ENCODE measurements around the gene TREML4.
"Not testable (repeated sequence)": the region's sequence is repeated elsewhere in the genome, so short reads cannot be mapped to it uniquely, and the experiment has no call there.

TREML4 gene

DNA sequence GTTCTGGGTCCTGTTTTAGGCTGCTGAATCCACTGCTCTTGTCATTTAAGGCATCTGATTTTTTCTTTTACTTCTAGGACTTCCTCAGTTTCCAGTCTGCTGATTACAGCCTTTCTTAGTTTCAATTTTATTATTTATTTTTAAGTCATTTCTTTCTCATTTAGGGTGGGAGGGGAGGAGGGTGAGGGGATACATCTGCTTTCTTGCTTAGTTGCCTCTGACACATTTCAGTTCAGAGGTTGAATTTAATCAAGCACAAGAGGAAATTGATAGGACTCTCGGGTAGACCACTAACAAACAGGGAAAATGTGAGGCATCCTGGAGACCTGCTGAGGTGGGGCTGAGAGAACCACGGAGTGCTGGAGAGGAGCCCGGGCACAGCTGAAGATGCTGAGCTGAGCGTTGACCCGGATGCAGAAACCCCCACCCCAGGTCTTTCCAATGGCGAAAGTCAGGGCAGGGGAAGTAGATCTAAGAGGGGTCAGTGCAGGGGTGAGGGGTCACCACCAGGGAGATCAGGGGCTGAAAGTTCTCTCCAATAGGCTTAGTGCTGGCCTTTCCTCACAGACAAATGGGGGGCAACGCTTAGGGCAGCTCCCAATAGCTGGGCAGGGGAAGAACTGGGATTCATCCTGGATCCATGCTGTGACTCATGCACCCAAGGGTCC lies 19.6 kb upstream of the TREML4 start:
- DNase-seq (ENCODE audit: low read depth), result no peak

DNA sequence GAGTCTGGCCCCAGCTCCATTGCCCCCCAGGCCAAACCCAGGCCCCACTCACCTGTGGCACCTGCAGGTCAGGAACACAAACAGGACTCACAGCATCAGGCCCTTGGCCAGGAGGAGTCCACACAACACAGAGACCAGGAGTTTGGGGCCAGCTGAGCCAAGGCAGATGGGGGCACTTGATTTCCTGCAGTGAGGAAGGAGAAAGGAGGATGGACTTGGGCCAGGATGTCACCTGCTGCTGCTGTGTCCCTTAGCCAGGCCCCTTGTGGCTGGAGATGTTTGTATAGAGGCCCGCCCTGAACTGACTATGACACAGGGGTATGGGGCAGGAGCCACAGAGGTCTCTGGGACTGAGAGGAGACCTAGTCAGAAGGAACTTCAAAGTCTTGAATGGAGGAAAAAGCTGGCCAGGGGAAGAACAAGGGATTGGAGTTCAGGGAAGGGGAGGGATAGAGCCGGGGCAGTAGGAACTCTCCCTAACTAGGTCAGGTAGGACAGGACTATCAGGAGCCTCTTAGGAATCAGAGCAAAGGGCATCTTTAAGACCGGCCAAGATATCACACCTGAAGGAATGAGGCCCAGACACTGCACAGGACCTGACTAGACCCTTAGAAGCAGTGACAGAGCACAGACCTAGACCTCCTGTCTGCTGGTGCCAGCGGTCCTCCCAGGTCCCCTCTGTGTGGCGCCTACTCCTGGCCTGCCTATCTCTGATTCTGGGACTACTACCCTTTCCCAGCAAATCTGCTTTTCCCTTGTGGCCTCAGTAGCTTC lies 18.4 kb upstream of the TREML4 start:
- DNase-seq (ENCODE audit: low read depth), result no peak

DNA sequence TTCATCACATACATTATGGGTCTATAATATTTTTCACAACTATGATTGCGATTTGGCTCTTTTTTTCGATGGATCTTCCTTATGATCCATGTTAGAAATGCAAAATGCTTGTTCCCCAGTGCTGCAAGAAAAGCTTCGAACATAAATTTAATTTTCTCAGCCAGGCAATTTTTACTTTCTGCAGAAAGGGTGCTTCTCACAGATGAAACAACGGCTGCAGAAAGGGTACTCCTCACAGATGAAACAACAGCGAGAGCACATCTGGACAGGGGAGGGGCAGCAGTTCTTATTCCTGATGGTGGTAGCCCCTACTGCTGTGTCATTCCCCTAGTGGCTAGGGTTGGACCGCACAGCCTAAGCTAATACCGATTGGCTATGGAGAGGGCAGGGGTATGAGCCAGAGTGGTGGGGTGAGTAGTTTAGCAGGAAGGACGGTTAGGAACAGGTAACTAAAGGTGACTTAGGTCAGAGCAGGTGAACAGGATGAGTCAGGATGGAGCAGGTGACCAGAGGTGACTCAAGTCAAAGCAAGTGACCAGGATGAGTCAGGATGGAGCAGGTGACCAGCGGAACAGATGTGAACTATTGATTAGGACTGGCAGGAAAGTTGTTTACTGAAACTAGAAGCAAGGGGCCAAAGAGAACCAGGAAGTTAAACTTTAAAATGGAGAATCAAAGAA lies 13.4 kb upstream of the TREML4 start:
- DNase-seq (ENCODE audit: low read depth), result no peak

DNA sequence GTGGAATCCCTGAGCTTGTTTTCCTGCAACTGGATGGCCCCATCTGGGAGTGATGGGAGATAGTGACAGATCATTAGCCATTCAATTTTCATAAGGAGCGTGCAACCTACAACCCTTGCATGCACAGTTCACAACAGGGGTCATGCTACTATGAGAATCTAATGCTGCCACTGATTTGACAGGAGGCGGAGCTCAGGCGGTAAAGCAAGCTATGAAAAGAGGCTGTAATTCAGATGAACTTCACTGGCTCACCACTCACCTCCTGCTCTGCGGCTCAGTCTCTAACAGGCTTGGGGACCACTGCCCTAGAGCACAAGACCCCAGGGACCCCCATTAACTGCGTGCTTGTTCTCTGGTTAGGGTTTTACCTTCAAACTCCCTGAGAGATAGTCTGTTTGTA lies 12.4 kb upstream of the TREML4 start:
- DNase-seq (ENCODE audit: low read depth), result no peak

DNA sequence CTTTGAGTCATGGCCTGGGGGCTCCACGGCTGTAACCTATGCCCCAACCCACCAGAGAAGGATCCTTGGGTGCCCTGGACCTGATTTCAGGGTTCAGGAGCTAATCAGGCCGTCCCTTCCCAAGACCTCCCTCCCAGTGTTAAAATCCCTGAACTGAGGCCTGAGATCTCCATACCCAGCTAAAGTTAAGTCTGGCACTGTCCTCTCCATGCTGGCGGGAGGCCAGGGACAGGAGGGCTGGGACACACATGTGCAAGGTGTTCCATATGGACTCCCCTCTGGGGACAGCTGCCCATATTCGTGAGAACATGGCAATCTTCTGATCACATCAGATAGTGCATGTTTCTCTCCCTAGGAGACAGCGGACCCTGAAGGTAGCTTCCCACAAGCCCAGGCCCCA lies 11.5 kb upstream of the TREML4 start:
- no peak for DNase-seq (ENCODE audit: low read depth)

DNA sequence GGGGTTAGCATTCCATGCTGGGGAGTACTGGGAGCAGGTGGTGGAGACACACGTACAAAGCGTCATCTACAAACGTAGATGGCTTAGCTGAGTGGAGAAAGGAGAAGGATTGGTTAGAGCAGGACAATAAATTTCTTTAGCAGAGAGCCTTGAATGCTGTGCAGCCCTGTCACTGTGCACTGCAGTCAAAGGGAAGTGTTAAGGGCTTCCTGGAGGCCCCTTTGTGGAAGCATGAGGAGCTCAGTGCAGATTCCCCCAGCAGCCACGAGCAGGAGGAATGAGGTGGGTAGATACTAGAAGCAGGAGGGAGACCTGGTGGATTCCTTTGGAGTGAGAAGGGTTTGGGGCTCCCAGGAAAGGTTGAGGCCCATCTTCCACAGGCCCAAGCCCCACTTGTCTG lies 6.1 kb upstream of the TREML4 start:
- DNase-seq (ENCODE audit: low read depth), result no peak

DNA sequence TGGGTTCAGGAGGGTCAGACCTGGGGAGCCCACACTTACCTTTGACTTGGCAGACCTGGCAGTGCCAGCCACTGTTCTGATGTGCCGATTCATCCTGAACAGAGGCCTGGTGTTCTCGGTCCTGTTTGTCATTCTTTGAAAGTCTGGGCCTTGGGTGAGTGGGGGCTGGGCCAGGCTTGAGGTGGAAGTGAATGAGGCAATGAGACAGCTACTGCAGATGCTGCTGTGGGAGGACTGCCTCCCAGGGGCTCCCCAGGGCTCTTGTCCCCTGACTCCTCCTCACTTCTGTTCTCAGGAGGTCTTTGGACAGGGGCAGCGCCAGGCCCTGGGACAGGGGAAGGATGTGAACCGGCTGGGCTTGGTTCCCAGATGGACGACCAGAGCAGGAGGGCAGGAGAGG lies 5.6 kb upstream of the TREML4 start:
- no peak for DNase-seq (ENCODE audit: low read depth)

DNA sequence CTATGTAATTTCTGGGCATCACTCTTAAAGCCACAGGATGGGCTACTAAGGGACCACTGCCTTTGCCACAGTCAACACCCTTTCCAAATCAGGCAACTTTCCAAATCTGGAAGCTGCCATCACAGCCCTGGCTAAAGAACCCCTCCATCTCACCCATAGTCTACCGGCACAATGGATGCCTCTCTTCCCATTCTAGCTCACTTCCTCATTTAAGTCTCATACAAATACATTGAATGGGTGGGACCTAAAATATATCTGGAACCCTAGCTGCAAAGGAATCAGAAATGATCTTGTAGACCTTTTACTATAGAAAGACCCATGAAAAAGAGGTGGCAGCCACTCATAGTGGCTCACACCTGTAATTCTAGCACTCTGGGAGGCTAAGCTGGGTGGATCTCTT lies 3.3 kb upstream of the TREML4 start:
- no peak for DNase-seq (ENCODE audit: low read depth)

DNA sequence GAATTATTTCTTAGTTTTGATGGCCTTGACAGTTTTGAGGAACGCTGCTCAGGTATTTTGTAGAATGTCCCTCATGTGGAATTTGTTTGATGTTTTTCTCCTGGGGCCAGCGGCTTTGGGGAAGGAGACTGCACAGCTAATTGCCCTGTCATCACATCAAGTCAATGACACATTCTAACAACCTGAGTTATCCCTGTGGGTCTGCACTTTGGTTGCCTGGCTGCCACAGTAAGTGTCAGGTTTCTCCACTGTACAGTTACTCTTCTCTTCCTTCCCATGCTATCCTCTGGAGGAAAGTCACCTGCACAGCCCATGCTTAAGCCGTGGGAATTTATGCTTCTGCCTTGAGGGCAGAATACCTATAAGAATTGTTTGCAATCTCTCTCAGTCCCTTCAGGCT lies 1.4 kb upstream of the TREML4 start:
- DNase-seq (ENCODE audit: low read depth), result no peak

DNA sequence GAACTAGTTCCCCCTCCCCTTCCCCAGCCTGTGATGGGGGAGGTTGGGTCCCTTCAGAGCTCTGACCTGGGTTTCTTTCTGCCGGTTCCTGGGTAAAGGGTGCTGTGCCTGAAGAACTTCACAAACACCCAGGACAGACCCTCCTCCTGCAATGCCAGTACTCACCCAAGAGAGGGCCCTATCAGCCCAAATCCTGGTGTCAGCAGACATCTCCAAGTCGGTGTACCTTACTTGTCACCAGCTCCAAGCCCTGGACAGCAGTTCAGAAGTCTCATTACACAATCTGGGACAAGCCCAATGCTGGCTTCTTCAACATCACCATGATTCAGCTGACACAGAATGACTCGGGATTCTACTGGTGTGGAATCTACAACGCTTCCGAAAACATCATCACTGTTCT lies 467 bp downstream of the TREML4 start:
- no peak for DNase-seq (ENCODE audit: low read depth)

DNA sequence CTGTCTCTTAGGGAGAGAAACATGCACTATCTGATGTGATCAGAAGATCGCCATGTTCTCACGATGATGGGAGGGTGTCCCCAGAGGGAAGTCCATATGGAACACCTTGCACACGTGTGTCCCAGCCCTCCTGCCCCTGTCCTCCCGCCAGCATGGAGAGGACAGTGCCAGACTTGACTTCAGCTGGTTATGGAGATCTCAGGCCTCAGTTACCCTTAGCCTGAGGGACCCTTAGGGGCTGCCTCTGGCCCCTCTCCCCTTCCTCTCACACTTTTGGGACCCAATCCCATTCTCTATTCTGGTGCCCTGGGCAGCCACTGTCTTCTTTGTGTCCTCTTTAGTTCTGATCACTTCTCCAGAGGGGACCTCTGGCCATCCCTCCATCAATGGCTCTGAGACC lies 1.6 kb downstream of the TREML4 start:
- DNase-seq (ENCODE audit: low read depth), result no peak

DNA sequence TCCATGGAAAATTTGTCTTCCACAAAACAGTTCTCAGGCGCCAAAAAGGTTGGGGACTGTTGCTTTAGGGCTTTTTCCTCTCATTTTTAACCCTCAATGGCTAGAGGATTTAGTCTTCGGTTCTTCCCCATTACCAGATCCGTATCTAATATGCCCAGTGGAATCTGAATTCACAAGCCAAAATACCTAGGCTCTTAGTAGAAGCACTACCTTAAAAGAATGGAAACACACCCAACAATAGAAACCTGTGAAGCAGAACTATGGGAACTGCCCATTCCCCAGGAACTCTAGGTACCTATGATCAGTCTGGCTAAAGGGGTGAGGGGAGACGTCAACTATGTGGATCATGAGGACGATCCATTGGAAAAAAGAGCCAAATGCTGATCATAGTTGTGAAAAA lies 3.1 kb downstream of the TREML4 start:
- no peak for DNase-seq (ENCODE audit: low read depth)

DNA sequence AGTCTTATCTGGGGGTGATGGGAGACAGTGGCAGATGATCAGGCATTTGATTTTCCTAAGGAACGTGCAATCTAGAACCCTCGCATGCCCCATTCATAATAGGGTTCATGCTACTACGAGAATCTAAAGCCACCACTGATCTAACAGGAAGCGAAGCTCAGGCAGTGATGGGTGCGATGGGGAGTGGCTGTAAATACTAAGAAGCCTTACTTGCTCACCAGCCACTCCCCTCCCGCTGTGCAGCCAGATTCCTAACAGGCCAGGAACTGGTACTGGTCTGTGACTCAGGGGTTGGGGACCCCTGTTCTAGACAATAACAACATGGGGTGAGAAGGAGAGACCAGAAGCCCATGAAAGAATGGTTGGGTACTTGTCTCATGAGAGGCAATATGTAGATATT lies 4.5 kb downstream of the TREML4 start:
- no peak for DNase-seq (ENCODE audit: low read depth)

DNA sequence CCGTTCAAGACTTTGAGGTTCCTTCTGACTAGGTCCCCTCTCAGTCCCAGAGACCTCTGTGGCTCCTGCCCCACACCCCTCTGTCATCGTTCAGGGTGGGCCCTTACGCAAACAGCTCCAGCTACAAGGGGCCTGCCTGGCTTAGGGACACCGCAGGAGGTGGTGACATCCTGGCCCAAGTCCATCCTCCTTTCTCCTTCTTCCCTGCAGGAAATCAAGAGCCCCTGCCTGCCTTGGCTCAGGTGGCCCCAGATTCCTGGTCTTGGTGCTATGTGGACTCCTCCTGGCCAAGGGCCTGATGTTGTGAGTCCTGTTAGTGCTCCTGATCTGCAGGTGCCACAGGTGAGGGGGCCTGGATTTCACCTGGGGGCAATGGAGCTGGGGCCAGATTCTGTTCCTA lies 8.1 kb downstream of the TREML4 start:
- DNase-seq (ENCODE audit: low read depth), result no peak

DNA sequence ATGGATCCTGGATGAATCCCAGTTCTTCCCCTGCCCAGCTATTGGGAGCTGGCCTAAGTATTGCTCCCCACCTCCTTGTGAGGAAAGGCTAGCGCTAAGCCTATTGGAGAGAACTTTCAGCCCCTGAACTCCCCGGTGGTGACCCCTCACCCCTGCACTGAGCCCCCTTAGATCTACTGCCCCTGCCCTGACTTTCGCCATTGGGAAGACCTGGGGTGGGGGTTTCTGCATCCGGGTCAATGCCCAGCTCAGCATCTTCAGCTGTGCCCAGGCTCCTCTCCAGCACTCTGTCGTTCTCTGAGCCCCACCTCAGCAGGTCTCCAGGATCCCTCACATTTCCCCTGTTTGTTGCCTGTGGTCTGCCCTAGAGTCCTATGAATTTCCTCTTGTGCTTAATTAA lies 9.0 kb downstream of the TREML4 start:
- DNase-seq (ENCODE audit: low read depth), result no peak

DNA sequence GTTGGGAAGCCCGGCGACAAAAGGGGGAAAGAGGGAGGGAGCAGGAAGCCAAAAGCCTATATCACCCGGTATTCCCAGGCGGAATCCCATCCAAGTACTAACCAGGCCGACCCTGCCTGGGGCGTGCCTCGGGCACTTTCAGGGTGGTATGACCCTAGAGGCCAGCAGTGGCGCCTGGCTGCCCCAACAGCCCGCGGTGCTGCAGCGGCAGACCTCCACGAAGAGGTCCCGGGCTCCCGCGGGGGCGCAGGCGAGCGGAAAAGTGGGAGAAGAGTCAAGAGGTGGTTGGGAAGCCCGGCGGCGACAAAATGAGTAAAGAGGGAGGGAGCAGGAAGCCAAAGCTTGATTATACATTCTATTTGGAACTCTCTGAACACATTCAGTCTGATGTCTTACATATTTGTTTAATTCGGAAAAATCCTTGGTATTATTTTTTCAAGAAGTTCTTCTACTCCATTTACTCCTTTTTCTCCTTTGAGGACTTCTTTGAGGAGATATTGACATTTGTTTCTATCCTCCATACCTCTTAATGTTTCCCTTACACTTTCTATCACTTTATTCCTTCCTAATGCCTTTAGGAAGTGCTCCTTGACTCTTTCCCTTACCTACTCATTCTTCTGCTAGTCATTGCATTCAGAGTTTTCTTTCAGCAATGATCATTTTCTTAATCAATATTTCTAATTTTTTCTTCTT lies 11.5 kb downstream of the TREML4 start:
- DNase-seq (ENCODE audit: low read depth), result no peak

DNA sequence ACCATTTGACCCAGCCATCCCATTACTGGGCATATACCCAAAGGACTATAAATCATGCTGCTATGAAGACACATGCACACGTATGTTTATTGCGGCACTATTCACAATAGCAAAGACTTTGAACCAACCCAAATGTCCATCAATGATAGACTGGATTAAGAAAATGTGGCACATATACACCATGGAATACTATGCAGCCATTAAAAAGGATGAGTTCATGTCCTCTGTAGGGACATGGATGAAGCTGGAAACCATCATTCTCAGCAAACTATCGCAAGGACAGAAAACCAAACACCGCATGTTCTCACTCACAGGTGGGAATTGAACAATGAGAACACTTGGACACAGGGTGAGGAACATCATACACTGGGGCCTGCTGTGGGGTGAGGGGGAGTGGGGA lies 18.4 kb downstream of the TREML4 start:
- DNase-seq (ENCODE audit: low read depth), result not testable (repeated sequence)

DNA sequence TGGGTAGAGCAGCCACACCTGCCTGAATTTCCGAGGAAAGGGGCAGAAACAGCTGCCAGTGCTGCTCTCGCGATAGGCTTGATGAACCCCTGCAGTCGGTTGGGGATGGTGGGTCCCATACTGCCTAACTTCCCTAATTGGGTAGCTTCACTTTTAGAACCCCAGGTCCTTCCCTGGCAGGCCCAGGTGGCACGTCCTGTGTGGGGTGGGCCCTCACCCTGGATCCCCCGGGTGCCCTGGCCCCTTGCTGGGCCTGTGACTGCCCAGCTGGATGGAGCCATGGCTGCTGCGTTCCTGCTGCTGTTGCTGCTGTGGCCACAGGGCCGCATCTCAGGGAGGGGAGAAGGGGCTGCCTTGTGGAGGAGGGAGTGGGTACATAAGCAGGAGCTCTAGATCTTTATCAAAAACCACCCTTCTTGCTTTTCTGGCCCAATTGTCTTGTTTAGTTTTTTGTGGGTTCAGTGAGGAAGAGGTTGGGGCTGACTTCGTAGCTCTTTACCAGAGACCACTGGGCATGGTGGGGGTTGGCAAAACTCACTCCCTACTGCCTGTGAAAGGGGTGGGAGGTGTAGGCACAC lies 19.2 kb downstream of the TREML4 start:
- DNase-seq (ENCODE audit: low read depth), result no peak

DNA sequence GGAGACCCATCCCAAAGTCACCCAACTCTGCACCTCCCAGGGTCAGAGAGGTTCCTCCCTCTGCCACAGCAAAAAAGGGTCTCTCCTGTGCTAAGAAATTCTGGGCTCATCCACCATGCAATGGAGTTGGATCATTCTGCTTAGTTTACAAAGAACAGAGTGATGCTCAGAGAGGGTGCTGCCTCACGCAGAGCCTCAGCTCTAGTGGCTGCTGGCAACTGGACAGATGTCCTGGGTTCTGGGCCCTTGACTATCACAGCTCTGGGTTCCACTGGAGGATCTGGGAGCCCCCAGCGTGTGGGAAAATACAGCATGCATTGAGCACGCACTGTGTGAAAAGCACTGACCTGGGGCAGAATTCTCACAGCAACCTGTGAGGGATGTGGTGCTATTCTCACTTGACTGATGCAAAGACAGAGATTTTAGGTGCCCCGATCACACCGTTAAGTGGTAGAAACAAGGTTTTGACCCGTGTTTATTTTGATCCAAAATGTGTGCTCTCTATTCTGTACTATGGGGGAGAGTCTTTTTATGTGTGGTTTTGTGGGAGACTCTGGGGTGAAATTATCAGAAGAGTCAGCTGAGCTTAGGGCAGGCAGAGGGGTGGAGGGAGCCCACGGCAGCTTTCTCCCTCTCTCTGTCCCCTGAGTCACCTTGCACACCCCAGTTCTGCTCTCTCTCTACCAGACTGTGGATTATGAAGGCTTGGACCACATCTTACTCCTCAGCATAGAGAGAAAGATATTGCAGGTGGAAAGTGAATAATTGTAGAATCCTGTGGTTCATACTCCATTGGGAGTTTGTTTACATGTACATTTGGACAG lies 19.9 kb downstream of the TREML4 start:
- DNase-seq (ENCODE audit: low read depth), result no peak

DNA sequence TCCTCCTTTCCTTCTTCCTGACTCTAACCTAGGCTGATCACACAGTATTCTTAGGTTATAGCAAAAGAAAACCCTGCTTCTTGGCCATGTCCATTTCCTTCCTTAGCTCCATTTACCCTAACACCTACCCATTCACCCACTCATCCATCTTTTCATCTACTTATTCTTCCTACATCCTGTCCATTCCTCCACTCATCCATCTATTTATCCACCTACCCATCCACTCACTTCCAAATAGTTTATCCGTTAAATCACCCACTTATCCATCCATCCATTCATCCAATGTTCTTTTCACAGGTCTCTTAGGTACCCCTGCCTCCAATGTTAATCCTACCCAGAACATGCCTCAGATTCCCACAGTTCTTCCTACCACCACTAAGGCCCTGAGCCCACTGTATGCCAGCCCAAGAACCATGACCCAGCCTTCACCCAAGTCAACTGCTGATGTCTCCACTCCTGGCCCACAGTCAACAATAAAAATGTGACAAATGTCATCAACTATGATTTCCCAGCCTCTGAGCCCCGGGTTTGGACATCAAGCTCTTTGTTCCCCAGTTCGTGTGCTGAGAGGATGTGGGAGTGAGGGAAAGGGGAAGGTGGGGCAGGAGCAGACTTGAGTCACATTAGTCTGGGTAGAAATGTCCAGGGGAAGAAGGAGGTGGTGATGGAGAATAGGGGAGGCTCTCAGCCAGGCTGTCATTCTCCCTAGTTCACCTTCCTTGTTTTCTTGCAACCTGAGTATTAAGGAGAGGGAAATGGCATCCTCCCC lies 24.4 kb downstream of the TREML4 start:
- DNase-seq (ENCODE audit: low read depth), result no peak

DNA sequence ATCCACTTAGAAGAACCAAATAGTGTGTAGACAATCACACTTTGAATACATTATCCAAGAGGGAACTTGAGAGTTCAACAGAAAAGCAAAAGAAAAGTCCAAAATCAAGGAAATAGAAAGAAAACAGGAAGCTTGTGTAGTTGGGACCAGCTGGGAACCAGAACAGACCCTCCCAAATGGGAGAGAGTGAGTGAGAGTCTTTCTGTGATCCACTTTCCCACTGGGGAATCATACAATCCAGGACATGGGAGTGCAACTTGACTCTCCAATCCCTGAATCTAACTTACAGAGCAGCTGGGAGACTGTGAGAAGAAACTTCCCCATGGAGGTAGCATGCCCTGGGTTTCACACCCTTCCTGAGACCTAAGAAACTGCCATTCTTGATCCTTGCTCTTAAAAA lies 27.0 kb downstream of the TREML4 start:
- DNase-seq (ENCODE audit: low read depth), result no peak

Measured in GM04503 (cell line).